K562 (cell line): ENCODE data around the gene GDF2. TPM values are rescaled to one million over a fixed set of nuclear protein-coding genes. Genes with fewer than 3 reads are reported as not detected.

Source experiments
- ADNP ChIP-seq: fragments of 200-800 bp; sonication (Bioruptor generic); IDR thresholded peaks from 2 replicates; pipeline ENCODE4 v1.6.1; 2016; ENCODE audit warnings: missing genetic modification characterization, missing compliant biosample characterization
- CTCFL ChIP-seq: IDR thresholded peaks from 2 replicates; pipeline ENCODE4 v1.6.1; 2011; ENCODE audit warnings: borderline replicate concordance, low read depth, mild to moderate bottlenecking, moderate library complexity, low read length; ENCODE audit not compliant: insufficient read depth, poor library complexity, severe bottlenecking
- GATA2 ChIP-seq: sonication (generic); formaldehyde crosslinking; IDR thresholded peaks from 2 replicates; pipeline ENCODE4 v1.4.0; 2020; ENCODE audit warnings: mild to moderate bottlenecking, missing genetic modification reagents
- KDM2B ChIP-seq: fragments of 250-450 bp; sonication (Bioruptor Pico); IDR thresholded peaks from 2 replicates; pipeline ENCODE4 v1.8.0; 2021; ENCODE audit warnings: mild to moderate bottlenecking, moderate library complexity
- NR1H2 ChIP-seq: sonication (generic); formaldehyde crosslinking; IDR thresholded peaks from 2 replicates; pipeline ENCODE4 v1.4.0; 2020; ENCODE audit warnings: mild to moderate bottlenecking, missing genetic modification reagents
- polyA plus RNA-seq, 8 experiments: library from polyadenylated mRNA; depleted of rRNA in 4 of 8; stranded (reverse) in 5 of 8; unstranded in 3 of 8; fragments of >200 nt; fragmentation: Nextera tagmentation in 2 of 8; fragmentation: Illumina TruSeq in 1 of 8; extraction: Ambion mirVana in 2 of 8; extraction: Trizol in 1 of 8; gene quantifications; 2 replicates each; pipeline versions ENCODE4 v1.2.1 to v1.2.3, GENCODE V29; 2011 to 2014; ENCODE audit warnings: inconsistent platforms in 1 of 8, missing spikeins in 1 of 8
- total RNA-seq, 7 experiments: library from RNA; depleted of rRNA in 6 of 7; stranded (reverse); fragments of >200 nt in 6 of 7; fragmentation: Illumina TruSeq in 2 of 7; extraction: Trizol in 2 of 7; gene quantifications; 2 replicates each; pipeline versions ENCODE4 v1.2.1 to v1.2.3, GENCODE V29; 2011 to 2021; ENCODE audit warnings: low replicate concordance in 1 of 7
- TF ChIP-seq, protein P1 (sequence below): fragments of 250-450 bp; sonication (Bioruptor Pico); IDR thresholded peaks from 2 replicates; pipeline ENCODE4 v1.9.0; 2021; ENCODE audit warnings: mild to moderate bottlenecking, inconsistent platforms

GDF2 gene
- total and polyA plus RNA-seq, 9 of the 15 experiments (the other 6 are each of a cell fraction or from before 2014, with no cell fraction given): 0.08 to 0.58 (median 0.27) TPM; not detected in 2

GRCh38 chr10:47347303-47347675 lies 25.0 kb downstream of the GDF2 start (continued):
- TF ChIP-seq CTCFL (no peak), GATA2 (CRISPR knock-in tag) (no peak), NR1H2 (CRISPR knock-in tag) (no peak), ADNP (tag) (no peak), KDM2B (CRISPR knock-in tag) (no peak)
- TF ChIP-seq, protein P1, sequence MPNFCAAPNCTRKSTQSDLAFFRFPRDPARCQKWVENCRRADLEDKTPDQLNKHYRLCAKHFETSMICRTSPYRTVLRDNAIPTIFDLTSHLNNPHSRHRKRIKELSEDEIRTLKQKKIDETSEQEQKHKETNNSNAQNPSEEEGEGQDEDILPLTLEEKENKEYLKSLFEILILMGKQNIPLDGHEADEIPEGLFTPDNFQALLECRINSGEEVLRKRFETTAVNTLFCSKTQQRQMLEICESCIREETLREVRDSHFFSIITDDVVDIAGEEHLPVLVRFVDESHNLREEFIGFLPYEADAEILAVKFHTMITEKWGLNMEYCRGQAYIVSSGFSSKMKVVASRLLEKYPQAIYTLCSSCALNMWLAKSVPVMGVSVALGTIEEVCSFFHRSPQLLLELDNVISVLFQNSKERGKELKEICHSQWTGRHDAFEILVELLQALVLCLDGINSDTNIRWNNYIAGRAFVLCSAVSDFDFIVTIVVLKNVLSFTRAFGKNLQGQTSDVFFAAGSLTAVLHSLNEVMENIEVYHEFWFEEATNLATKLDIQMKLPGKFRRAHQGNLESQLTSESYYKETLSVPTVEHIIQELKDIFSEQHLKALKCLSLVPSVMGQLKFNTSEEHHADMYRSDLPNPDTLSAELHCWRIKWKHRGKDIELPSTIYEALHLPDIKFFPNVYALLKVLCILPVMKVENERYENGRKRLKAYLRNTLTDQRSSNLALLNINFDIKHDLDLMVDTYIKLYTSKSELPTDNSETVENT (CRISPR knock-in tag): no peak
